ENCODE measurements around the gene PARD6B. TPM values are rescaled to one million over a fixed set of nuclear protein-coding genes. Genes with fewer than 3 reads are reported as not detected.

Gene PARD6B
- polyA plus RNA-seq, 1 of the 3 experiments (the other 2 are of a cell fraction) = 0.49 TPM

DNA sequence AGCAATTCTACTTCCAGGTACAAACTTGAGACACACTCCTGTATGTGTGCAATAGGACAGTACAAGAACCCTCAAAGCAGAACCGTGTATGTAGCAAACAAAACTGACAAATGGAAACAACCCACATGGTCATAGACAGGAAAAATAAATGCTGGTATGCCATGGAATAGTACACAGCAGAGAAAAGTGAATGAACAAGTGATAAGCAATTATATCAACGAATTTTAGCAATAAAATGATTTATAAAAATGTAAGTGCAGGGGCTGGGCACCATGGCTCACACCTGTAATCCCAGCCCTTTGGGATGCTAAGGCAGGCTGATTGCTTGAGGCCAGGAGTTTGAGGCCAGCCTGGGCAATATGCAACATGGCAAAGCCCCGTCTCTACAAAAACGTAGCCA, 49.3 kb upstream of the PARD6B start:
- H3K27ac ChIP-seq (ENCODE audit: low read depth in 2 of 2, low read length in 1 of 2) = no peak overlapping the region
- no peak overlapping the region for H2AFZ ChIP-seq (ENCODE audit: low read depth)
- H4K20me1 ChIP-seq (ENCODE audit: insufficient read depth) = no peaks in the 10 kb centered on the region
- no peaks in the 10 kb centered on the region for H3F3A ChIP-seq (replicated peaks; ENCODE audit: insufficient read depth)
- H3K4me3 ChIP-seq (ENCODE audit: low read depth in 2 of 2, low read length in 1 of 2) = no peak overlapping the region
- no peak overlapping the region for H3K4me2 ChIP-seq
- ChIA-PET CTCF (no interaction called here), POLR2A (no interaction called here)
- H3K36me3 ChIP-seq (replicated peaks in 1 of 2; ENCODE audit: control insufficient read depth in 1 of 2, insufficient read depth in 2 of 2, low read length in 1 of 2) = no peaks in the 10 kb centered on the region
- H3K9me3 ChIP-seq = no peaks in the 10 kb centered on the region
- no peaks in the 10 kb centered on the region for H3K9me2 ChIP-seq
- 57% methylated on average over 4 of the region's 4 CpGs for WGBS (ENCODE audit: low lambda C conversion rate)
- no peak for TF ChIP-seq RFX5 (IDR thresholded peaks at IDR 0.05; ENCODE audit: low read length)
- H3K27me3 ChIP-seq (ENCODE audit: insufficient read depth) = no peaks in the 10 kb centered on the region
- no peak for DNase-seq
- H3K79me2 ChIP-seq (ENCODE audit: insufficient read depth) = no peaks in the 10 kb centered on the region
- H3K4me1 ChIP-seq (ENCODE audit: control insufficient read depth in 1 of 2, insufficient read depth in 2 of 2, low read depth in 1 of 2, low read length in 1 of 2) = peaks cover 0 to 6% of the 10 kb centered on the region in 2 experiments; a peak in 1 of 4 replicates
- no peak overlapping the region for H3K9ac ChIP-seq

DNA sequence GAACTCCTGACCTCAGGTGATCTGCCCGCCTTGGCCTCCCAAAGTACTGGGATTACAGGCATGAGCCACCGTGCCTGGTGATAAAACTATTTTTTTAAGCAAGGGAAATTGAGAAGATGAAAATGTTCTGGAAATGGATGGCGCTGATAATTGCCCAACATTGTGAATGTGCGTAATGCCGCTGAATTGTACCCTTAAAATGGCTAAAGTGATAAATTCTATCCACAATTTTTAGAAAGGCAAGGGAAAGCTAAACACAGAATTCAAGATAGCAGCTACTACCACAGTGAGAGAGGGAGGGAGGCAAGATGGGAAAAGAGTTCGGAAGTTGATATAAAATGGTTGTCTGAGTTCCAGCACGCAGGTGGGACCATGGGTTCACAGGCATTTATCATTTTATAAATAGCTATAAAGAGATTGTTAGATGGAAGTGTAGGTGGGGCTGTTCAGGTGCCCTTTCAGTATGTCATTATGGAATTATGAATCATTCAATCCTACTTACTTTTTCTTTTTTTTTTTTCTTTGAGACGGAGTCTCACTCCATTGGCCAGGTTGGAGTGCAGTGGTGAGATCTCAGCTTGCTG, 48.3 kb upstream of the PARD6B start:
- Histone ChIP-seq H3K27ac (ENCODE audit: low read depth in 2 of 2, low read length in 1 of 2) (no peak overlapping the region), H3K79me2 (ENCODE audit: insufficient read depth) (no peaks in the 10 kb centered on the region), H3K4me3 (ENCODE audit: low read depth in 2 of 2, low read length in 1 of 2) (no peak overlapping the region), H3K27me3 (ENCODE audit: insufficient read depth) (no peaks in the 10 kb centered on the region), H3K9ac (no peak overlapping the region), H3K9me2 (no peaks in the 10 kb centered on the region), H3F3A (replicated peaks; ENCODE audit: insufficient read depth) (no peaks in the 10 kb centered on the region), H3K4me1 (ENCODE audit: control insufficient read depth in 1 of 2, insufficient read depth in 2 of 2, low read depth in 1 of 2, low read length in 1 of 2) (peaks cover 0 to 4% of the 10 kb centered on the region in 2 experiments; a peak in 1 of 4 replicates), H2AFZ (ENCODE audit: low read depth) (no peak overlapping the region), H4K20me1 (ENCODE audit: insufficient read depth) (no peaks in the 10 kb centered on the region), H3K36me3 (replicated peaks in 1 of 2; ENCODE audit: control insufficient read depth in 1 of 2, insufficient read depth in 2 of 2, low read length in 1 of 2) (no peaks in the 10 kb centered on the region), H3K4me2 (no peak overlapping the region), H3K9me3 (no peaks in the 10 kb centered on the region)
- CTCF ChIA-PET = interaction anchor here (1.3 kb wide), 1 partner anchor 8 kb away, joined by 3 read pairs; no protein-coding TSS in a partner anchor
- DNase-seq = no peak
- WGBS (ENCODE audit: low lambda C conversion rate) = 91% methylated on average over 8 of the region's 8 CpGs
- TF ChIP-seq TEAD4 (IDR thresholded peaks at IDR 0.05; ENCODE audit: borderline replicate concordance, insufficient read depth) = no peak
- no peak for TF ChIP-seq USF2 (IDR thresholded peaks at IDR 0.05; ENCODE audit: borderline replicate concordance, low read depth, low read length)
- TF ChIP-seq TCF12 (IDR thresholded peaks at IDR 0.05) = no peak
- no peak for TF ChIP-seq GATA2 (CRISPR knock-in tag; IDR thresholded peaks at IDR 0.05)
- no peak for TF ChIP-seq YY1 (IDR thresholded peaks at IDR 0.05; ENCODE audit: low read depth)
- TF ChIP-seq ELF1 (IDR thresholded peaks at IDR 0.05) = no peak
- TF ChIP-seq FOSL2 (IDR thresholded peaks at IDR 0.05; ENCODE audit: borderline replicate concordance, low read depth) = no peak
- POLR2A ChIA-PET = no interaction called here

GRCh38 chr20:50683570-50683969, 47.8 kb upstream of the PARD6B start:
- H3K36me3 ChIP-seq (replicated peaks in 1 of 2; ENCODE audit: control insufficient read depth in 1 of 2, insufficient read depth in 2 of 2, low read length in 1 of 2) = no peaks in the 10 kb centered on the region
- no peak overlapping the region for H3K4me2 ChIP-seq
- H2AFZ ChIP-seq (ENCODE audit: low read depth) = no peak overlapping the region
- no peak overlapping the region for H3K27ac ChIP-seq (ENCODE audit: low read depth in 2 of 2, low read length in 1 of 2)
- no peaks in the 10 kb centered on the region for H3K79me2 ChIP-seq (ENCODE audit: insufficient read depth)
- ChIA-PET CTCF (interaction anchor here (1.3 kb wide), 1 partner anchor 9 kb away, joined by 3 read pairs; no protein-coding TSS in a partner anchor), POLR2A (no interaction called here)
- no peaks in the 10 kb centered on the region for H3K27me3 ChIP-seq (ENCODE audit: insufficient read depth)
- H3K9me3 ChIP-seq = no peaks in the 10 kb centered on the region
- H4K20me1 ChIP-seq (ENCODE audit: insufficient read depth) = no peaks in the 10 kb centered on the region
- no peak overlapping the region for H3K9ac ChIP-seq
- no peaks in the 10 kb centered on the region for H3K9me2 ChIP-seq
- 82% methylated on average over 6 of the region's 6 CpGs for WGBS (ENCODE audit: low lambda C conversion rate)
- TF ChIP-seq SMC3 (IDR thresholded peaks at IDR 0.05; ENCODE audit: low read depth, low read length) = no peak
- no peak for TF ChIP-seq RCOR1 (IDR thresholded peaks at IDR 0.05; ENCODE audit: low read length)
- no peak for TF ChIP-seq MXI1 (IDR thresholded peaks at IDR 0.05; ENCODE audit: low read depth, low read length)
- no peak for TF ChIP-seq RFX5 (IDR thresholded peaks at IDR 0.05; ENCODE audit: low read length)
- no peak for TF ChIP-seq ELF1 (IDR thresholded peaks at IDR 0.05)
- TF ChIP-seq TEAD4 (IDR thresholded peaks at IDR 0.05; ENCODE audit: borderline replicate concordance, insufficient read depth) = no peak
- no peak for TF ChIP-seq GATA2 (CRISPR knock-in tag; IDR thresholded peaks at IDR 0.05)
- TF ChIP-seq MEF2A (IDR thresholded peaks at IDR 0.05; ENCODE audit: borderline replicate concordance, low read depth) = no peak
- H3K4me3 ChIP-seq (ENCODE audit: low read depth in 2 of 2, low read length in 1 of 2) = no peak overlapping the region
- H3F3A ChIP-seq (replicated peaks; ENCODE audit: insufficient read depth) = no peaks in the 10 kb centered on the region
- no peaks in the 10 kb centered on the region for H3K4me1 ChIP-seq (ENCODE audit: control insufficient read depth in 1 of 2, insufficient read depth in 2 of 2, low read depth in 1 of 2, low read length in 1 of 2)
- DNase-seq = no peak
